Cardiac septum (tissue), 1 donor: ENCODE data around the gene STARD8. TPM values are rescaled to one million over a fixed set of nuclear protein-coding genes. Genes with fewer than 3 reads are reported as not detected.

Experiments used
- DNase-seq: peaks from one replicate; pipeline ENCODE4 v3.0.0-alpha.2; 2020; ENCODE audit warnings: low spot score
- intact Hi-C: fragments of 100-400 bp; cut with DNase I; formaldehyde crosslinking; loops from one replicate; pipeline ENCODE4 v1.14.0; 2022
- total RNA-seq: library from RNA; stranded (reverse); fragmentation: NEBNext Ultra II Directional; extraction: Animal tissue kit (Norgen Biotek cat#: 25700); gene quantifications from one replicate; pipeline ENCODE4 v1.2.1, GENCODE V29; 2021
- donor health status: DM: no; HTN: no; CAD: no.

Gene STARD8
- total RNA-seq, 1 donor from 2014 or later = 6.5 TPM

DNA sequence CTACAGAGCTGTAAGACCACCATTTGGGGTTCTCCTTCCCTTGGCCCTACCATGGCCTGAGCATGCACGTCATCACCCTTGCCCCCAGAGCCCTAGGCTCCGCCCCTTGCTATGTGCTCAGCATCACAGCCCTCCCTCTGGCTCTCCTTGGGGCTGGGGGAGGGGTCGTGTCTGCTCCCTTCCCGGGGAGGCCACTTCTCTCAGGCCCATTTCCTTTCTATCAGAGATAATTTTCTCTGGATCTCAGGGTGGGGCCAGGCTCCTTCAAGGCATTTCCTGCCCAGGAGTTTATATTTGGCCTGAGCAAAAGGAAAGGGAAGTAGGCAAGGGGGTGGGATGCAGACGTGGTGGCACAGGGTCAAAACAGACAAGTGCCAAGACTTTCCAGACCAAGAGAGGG lies 55.9 kb downstream of the STARD8 start:
- intact Hi-C loops = loop anchor here (10.0 kb wide), 1 partner anchor 509 kb away; no protein-coding TSS in a partner anchor

GRCh38 chrX:68703846-68704245 lies 56.4 kb downstream of the STARD8 start:
- no peak for DNase-seq
- intact Hi-C loops = loop anchor here (10.0 kb wide), 1 partner anchor 509 kb away; no protein-coding TSS in a partner anchor

More for the DNA sequence above, 55.9 kb downstream of the STARD8 start:
- DNase-seq = no peak

DNA sequence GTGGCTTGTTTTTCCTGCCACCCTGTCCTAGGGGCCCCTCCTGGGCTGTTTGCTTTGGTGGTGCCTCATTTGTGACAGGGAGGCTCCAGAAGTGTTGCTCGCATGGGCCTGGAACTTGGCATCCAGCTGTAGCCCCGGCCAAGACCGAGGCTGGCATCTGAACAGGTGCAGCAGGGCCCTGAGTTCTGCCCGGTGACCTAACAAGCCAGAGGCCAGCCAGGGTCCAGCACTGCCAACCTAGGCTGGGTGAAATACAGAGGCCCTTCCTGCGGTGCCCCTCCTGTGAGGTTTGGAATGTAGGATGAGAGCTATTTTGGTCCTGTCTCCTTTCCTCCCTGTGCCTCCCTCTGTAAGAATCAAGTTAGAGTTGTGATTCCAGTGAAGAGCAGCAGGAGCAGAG lies 58.5 kb downstream of the STARD8 start:
- intact Hi-C loops = loop anchor here (10.0 kb wide), 1 partner anchor 511 kb away; no protein-coding TSS in a partner anchor
- no peak for DNase-seq

DNA sequence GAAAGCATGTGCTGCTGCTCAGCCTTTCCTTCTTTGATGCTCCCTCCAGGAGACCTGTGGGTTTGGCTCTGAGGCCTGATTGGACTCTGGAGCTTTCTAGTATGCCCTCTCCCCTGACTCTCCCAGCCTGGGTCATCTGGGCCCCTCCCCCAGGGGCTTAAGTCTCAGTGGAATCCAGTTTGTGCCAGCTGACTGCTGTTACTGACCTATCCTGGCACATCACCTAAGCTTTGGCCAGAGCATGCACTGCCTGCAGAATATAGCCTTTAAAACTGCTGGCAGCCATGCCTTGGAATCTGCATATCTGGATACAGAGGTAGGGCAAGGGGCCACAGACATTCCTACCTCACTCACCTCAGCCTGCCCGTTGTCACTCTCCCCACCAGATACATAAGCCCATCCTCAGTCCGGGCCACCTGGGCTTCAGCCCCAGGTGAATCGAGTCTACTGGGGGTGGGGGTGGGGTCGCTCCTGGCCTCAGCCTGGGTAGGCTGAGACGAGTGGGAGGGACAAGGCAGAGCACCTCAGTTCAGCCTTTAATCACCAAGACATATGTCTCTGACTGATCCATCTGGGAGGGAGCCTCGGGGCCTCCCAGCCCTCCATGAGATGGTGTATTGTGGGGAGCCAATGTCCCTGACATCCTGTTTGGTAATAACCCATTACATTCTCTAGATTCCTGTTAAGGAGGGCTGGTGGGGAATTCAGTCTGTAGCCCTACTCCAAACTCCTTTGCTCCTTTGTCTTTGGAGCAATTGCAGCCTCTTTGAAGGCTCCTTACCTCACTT lies 61.2 kb downstream of the STARD8 start:
- DNase-seq = no peak
- intact Hi-C loops = loop anchor here (10.0 kb wide), 1 partner anchor 514 kb away; no protein-coding TSS in a partner anchor

GRCh38 chrX:68710870-68711576 lies 63.6 kb downstream of the STARD8 start:
- intact Hi-C loops = loop anchor here (5.0 to 10.0 kb wide), 2 partner anchors 116 to 199 kb away; no protein-coding TSS in a partner anchor
- no peak for DNase-seq

DNA sequence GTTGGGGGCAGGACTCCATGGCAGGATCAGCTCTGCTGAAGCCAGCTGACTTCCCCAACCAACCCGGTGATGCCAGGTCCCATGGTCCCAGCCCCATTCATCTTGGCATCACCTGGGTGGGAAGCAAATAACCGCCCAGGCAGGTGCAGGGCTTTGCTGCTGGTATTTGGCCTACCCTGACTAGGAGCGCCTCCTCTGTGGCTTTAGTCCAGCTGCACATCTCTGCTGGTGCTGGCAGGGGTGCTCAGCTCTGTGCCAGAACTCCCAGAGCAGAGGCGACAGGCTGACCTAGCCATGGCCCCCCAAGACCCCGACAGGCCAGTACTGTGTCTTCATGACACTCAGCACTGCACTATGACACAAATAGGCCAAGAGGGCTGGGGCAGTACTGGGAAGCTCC lies 64.4 kb downstream of the STARD8 start:
- intact Hi-C loops = loop anchor here (5.0 to 10.0 kb wide), 2 partner anchors 117 to 200 kb away; no protein-coding TSS in a partner anchor
- DNase-seq = no peak

DNA sequence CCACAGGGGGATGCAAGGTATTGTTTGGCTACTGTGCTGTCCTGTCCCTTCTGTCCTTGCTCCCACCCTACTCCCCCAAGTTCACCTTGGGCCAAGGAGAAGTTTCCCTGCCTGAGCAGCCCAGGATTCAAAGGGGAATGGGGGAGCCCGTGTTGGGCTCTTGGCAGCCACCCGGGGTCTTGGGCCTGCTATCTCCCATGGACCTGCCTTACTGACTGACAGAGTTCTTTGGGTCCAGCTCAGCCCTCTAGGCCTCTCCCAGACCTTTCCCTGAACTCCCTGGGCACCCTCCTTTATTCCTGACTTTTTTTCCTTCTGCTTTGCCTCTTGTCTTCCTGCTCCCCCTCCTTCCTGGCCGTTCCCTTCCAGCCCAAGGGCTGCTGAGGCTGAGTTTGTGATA lies 67.4 kb downstream of the STARD8 start:
- DNase-seq = peak; percentile 70
- intact Hi-C loops = loop anchor here (5.0 to 10.0 kb wide), 2 partner anchors 120 to 203 kb away; no protein-coding TSS in a partner anchor

GRCh38 chrX:68717196-68717595 lies 69.7 kb downstream of the STARD8 start:
- intact Hi-C loops = loop anchor here (10.0 kb wide), 1 partner anchor 122 kb away; no protein-coding TSS in a partner anchor
- DNase-seq = no peak

DNA sequence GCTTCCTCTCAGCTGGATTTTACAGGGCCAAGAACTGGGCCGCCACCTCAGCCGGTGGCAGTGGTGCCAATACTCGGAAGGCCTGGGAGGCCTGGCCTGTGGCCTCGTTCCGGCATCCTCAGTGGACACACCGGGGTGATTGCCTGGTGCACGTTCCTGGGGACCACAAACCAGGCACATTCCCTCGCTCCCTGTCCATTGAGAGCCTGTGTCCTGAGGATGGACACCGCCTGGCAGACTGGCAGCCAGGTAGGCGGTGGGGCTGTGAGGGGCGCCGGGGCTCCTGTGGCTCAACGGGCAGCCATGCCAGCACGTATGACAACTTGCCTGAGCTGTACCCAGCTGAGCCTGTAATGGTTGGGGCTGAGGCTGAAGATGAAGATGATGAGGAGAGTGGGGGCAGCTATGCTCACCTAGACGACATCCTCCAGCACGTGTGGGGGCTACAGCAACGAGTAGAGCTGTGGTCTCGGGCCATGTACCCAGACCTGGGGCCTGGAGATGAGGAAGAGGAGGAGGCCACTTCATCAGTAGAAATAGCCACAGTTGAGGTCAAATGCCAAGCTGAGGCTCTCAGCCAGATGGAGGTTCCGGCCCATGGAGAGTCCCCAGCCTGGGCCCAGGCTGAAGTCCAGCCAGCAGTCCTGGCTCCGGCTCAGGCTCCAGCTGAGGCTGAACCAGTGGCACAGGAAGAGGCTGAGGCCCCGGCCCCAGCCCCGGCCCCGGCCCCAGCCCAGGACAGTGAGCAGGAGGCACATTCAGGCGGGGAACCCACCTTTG lies 70.4 kb downstream of the STARD8 start:
- DNase-seq = peak; percentile 66
- intact Hi-C loops = loop anchor here (10.0 kb wide), 1 partner anchor 123 kb away; no protein-coding TSS in a partner anchor

GRCh38 chrX:68718443-68718820 lies 71.0 kb downstream of the STARD8 start:
- intact Hi-C loops = loop anchor here (10.0 kb wide), 1 partner anchor 124 kb away; no protein-coding TSS in a partner anchor
- peak; percentile 60 for DNase-seq

DNA sequence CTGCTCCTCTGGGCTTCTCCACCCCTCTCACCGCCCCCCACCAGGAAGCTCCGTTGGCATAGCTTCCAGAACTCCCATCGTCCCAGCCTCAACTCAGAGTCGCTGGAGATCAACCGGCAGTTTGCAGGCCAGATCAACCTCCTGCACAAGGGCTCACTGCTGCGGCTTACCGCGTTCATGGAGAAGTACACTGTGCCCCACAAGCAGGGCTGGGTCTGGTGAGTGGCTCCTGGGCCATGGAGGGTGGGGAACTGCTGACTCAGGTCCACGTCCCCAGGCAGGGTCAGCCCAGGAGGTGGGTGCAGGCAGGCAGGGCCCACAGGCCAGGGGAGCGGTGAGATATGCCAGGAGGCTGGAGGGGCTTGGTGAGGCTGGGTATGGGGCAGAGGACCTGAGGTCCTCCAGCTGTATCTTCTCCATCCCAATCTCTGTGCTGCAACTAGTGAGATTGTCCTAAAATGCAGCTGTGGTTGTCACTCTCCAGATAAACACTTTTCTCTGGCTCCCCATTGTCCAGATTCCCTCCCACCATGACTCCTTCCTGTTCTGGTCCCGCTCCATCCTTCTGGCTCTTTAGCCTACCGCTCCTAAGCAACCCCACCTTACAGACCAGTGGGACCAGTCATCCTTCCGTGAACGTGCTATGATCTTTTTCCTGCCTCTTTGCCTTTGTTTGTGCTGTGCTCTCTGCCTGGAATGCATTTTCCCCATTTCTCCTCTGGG lies 71.9 kb downstream of the STARD8 start:
- DNase-seq = peak; percentile 70
- intact Hi-C loops = loop anchor here (10.0 kb wide), 1 partner anchor 125 kb away; no protein-coding TSS in a partner anchor

GRCh38 chrX:68719904-68720614 lies 72.6 kb downstream of the STARD8 start:
- intact Hi-C loops = loop anchor here (10.0 kb wide), 1 partner anchor 125 kb away; no protein-coding TSS in a partner anchor

DNA sequence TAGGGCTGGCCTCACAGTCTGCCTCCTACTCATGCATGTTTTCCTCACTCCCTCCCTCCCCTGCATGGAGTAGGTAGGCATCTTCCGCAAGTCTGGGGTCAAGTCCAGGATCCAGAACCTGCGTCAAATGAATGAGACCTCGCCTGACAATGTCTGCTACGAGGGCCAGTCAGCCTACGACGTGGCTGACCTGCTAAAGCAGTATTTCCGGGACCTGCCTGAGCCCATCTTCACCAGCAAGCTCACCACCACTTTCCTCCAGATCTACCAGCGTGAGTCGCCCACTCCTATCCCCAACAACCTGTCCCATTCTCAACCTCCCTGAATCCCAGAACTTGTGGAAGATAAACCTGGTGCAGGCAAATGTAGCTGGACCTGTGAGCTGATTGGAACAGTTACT lies 73.4 kb downstream of the STARD8 start:
- intact Hi-C loops = no loop called here
- DNase-seq = no peak

More at GRCh38 chrX:68719904-68720614, 72.6 kb downstream of the STARD8 start:
- peak; percentile 75 for DNase-seq

DNA sequence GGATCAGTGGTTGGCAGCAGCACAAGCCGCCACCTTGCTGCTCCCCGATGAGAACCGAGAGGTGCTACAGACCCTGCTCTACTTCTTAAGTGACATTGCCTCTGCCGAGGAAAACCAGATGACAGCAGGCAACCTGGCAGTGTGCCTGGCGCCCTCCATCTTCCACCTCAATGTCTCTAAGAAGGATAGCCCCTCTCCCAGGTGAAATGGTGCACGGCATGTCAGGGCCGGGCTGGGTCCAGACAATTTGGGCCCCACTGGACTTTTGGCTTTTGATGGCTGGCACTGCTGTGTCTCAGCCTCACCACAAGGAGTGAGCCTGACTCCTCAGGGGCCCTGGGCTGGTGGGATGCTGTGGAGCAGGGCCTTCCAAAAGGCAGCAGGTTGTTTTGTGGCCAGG lies 74.1 kb downstream of the STARD8 start:
- intact Hi-C loops = no loop called here
- DNase-seq = peak; percentile 62

DNA sequence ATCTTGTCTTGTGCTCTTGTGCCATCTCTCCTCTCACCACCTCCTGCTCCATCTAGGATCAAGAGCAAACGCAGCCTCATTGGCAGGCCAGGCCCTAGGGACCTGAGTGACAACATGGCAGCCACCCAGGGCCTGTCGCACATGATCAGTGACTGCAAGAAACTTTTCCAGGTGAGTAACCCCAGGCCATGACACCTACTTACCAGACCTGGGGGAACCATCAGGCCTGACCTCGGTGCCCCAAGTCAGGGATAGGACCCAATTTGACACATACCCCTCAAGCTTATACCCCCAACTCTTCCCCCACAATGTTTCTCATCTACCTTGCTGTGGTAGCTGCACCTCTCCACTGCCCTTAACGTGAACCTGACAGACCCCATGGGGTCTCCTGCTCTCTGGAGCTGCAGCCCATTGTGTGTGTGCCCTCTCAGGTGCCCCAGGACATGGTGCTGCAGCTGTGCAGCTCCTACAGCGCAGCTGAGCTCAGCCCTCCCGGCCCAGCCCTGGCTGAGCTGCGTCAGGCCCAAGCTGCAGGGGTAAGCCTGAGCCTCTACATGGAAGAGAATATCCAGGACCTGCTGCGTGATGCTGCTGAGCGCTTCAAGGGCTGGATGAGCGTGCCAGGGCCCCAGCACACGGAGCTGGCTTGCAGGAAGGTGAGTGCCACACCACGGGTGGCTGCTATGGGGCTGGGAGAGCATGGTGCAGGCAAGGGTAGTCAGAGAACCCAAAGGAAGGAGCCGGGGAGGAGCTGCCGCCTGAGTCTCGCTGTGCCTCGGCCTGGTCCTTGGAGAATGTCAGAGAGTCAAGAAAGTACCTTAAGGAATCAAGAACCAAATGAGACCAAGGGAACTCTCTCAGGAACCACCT lies 74.8 kb downstream of the STARD8 start:
- peak; percentile 64 for DNase-seq
- intact Hi-C loops = no loop called here

GRCh38 chrX:68723491-68724155 lies 76.2 kb downstream of the STARD8 start:
- intact Hi-C loops = no loop called here
- DNase-seq = no peak
